NB4 (cell line): ENCODE measurements around the gene NPIPA7.
"Not testable (repeated sequence)": the region's sequence is repeated elsewhere in the genome, so short reads cannot be mapped to it uniquely, and the experiment has no call there.

Experiments used
- DNase-seq: peaks from one replicate; pipeline ENCODE4 v3.0.0; 2010; ENCODE audit warnings: low read depth
- H3K4me3 ChIP-seq: one replicate; pipeline ENCODE4 v1.5.1; 2011; ENCODE audit warnings: mild to moderate bottlenecking, low read depth, low read length, moderate library complexity

Gene NPIPA7

DNA sequence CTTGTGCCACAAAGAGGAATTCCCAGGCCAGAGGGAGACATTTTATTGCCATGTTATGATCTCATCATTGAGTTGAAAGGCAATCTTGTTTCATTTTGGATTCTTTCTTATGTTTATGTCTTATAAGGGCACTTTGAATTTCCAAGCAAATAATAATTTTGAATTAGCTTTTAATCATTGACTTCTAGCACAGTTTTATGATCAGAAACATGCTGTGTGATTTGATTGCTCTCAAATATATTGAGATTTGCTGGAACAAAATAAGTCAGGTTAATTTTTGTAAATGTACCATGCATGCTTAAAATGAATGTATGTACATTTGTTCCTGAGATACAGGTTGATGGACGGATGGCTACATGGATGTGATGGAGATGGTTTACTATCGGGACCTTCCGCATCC is at the start of gene NPIPA7:
NPIPA7 (plus strand) TSS at position 301 of the 400 bp plus-strand sequence. CDS start 105 bp downstream, outside the sequence.
- DNase-seq, H3K4me3 ChIP-seq: not testable (repeated sequence)

GRCh38 chr16:16331466-16331865 is 47.5 kb upstream of the NPIPA7 start:
- H3K4me3 ChIP-seq, DNase-seq: not testable (repeated sequence)

- H3K4me3 ChIP-seq: not testable (repeated sequence)
These were observed 21.4 kb upstream of the NPIPA7 start for GRCh38 chr16:16357556-16357955.

GRCh38 chr16:16358539-16359240 is 20.2 kb upstream of the NPIPA7 start:
- H3K4me3 ChIP-seq, DNase-seq: not testable (repeated sequence)

More at GRCh38 chr16:16357556-16357955, 21.4 kb upstream of the NPIPA7 start:
- not testable (repeated sequence) for DNase-seq

DNA sequence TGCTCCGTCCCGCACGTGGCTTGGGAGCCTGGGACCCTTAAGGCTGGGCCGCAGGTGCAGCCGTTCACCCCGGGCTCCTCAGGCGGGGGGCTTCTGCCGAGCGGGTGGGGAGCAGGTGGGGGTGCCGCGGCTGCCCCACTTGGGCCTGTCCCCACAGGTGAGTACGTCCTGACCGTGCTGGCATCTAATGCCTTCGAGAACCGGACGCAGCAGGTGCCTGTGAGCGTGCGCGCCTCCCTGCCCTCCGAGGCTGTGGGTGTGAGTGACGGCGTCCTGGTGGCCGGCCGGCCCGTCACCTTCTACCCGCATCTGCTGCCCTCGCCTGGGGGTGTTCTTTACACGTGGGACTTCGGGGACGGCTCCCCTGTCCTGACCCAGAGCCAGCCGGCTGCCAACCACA is 15.3 kb upstream of the NPIPA7 start:
- not testable (repeated sequence) for H3K4me3 ChIP-seq, DNase-seq

DNA sequence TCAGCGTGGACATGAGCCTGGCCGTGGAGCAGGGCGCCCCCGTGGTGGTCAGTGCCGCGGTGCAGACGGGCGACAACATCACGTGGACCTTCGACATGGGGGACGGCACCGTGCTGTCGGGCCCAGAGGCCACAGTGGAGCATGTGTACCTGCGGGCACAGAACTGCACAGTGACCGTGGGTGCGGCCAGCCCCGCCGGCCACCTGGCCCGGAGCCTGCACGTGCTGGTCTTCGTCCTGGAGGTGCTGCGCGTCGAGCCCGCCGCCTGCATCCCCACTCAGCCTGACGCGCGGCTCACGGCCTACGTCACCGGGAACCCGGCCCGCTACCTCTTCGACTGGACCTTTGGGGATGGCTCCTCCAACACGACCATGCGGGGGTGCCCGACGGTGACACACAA is 14.8 kb upstream of the NPIPA7 start:
- DNase-seq, H3K4me3 ChIP-seq: not testable (repeated sequence)

DNA sequence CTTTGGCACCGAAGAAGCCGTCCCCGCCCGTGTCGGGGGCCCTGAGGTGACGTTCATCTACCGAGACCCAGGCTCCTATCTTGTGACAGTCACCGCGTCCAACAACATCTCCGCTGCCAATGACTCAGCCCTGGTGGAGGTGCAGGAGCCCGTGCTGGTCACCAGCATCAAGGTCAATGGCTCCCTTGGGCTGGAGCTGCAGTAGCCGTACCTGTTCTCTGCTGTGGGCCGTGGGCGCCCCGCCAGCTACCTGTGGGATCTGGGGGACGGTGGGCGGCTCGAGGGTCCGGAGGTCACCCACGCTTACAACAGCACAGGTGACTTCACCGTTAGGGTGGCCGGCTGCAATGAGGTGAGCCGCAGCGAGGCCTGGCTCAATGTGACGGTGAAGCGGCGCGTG is 14.2 kb upstream of the NPIPA7 start:
- H3K4me3 ChIP-seq: not testable (repeated sequence)

DNA sequence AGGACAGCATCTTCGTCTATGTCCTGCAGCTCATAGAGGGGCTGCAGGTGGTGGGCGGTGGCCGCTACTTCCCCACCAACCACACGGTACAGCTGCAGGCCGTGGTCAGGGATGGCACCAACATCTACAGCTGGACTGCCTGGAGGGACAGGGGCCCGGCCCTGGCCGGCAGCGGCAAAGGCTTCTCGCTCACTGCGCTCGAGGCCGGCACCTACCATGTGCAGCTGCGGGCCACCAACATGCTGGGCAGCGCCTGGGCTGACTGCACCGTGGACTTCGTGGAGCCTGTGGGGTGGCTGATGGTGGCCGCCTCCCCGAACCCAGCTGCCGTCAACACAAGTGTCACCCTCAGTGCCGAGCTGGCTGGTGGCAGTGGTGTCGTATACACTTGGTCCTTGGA is 13.6 kb upstream of the NPIPA7 start:
- DNase-seq: not testable (repeated sequence)

More for the DNA sequence above, 14.2 kb upstream of the NPIPA7 start:
- DNase-seq: not testable (repeated sequence)

DNA sequence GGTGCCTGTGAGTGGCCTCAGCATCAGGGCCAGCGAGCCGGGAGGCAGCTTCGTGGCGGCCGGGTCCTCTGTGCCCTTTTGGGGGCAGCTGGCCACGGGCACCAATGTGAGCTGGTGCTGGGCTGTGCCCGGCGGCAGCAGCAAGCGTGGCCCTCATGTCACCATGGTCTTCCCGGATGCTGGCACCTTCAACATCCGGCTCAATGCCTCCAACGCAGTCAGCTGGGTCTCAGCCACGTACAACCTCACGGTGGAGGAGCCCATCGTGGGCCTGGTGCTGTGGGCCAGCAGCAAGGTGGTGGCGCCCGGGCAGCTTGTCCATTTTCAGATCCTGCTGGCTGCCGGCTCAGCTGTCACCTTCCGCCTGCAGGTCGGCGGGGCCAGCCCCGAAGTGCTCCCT is 13.1 kb upstream of the NPIPA7 start:
- DNase-seq, H3K4me3 ChIP-seq: not testable (repeated sequence)

More for the DNA sequence above, 13.6 kb upstream of the NPIPA7 start:
- H3K4me3 ChIP-seq: not testable (repeated sequence)

DNA sequence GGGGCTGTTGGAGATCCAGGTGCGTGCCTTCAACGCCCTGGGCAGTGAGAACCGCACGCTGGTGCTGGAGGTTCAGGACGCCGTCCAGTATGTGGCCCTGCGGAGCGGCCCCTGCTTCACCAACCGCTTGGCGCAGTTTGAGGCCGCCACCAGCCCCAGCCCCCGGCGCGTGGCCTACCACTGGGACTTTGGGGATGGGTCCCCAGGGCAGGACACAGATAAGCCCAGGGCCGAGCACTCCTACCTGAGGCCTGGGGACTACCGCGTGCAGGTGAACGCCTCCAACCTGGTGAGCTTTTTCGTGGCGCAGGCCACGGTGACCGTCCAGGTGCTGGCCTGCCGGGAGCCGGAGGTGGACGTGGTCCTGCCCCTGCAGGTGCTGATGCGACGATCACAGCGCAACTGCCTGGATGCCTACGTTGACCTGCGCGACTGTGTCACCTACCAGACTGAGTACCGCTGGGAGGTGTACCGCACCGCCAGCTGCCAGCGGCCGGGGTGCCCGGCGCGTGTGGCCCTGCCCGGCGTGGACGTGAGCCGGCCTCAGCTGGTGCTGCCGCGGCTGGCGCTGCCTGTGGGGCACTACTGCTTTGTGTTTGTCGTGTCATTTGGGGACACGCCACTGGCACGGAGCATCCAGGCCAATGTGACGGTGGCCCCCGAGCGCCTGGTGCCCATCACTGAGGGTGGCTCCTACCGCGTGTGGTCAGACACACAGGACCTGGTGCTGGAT is 12.2 kb upstream of the NPIPA7 start:
- H3K4me3 ChIP-seq, DNase-seq: not testable (repeated sequence)

DNA sequence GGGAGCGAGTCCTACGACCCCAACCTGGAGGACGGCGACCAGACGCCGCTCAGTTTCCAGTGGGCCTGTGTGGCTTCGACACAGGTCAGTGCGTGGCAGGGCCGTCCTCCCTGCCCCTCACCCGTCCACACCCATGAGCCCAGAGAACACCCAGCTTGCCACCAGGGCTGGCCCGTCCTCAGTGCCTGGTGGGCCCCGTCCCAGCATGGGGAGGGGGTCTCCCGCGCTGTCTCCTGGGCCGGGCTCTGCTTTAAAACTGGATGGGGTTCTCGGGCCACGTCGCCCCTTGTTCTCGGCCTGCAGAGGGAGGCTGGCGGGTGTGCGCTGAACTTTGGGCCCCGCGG is 11.7 kb upstream of the NPIPA7 start:
- DNase-seq: not testable (repeated sequence)

GRCh38 chr16:16369081-16369856 is 9.7 kb upstream of the NPIPA7 start:
- not testable (repeated sequence) for H3K4me3 ChIP-seq, DNase-seq

More for the DNA sequence above, 11.7 kb upstream of the NPIPA7 start:
- not testable (repeated sequence) for H3K4me3 ChIP-seq

DNA sequence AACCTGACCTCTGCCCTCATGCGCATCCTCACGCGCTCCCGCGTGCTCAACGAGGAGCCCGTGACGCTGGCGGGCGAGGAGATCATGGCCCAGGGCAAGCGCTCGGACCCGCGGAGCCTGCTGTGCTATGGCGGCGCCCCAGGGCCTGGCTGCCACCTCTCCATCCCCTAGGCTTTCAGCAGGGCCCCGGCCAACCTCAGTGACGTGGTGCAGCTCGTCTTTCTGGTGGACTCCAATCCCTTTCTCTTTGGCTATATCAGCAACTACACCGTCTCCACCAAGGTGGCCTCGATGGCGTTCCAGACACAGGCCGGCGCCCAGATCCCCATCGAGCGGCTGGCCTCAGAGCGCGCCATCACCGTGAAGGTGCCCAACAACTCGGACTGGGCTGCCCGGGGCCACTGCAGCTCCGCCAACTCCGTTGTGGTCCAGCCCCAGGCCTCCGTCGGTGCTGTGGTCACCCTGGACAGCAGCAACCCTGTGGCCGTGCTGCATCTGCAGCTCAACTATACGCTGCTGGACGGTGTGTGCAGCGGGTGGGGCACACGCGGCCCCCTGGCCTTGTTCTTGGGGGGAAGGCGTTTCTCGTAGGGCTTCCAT is 7.7 kb upstream of the NPIPA7 start:
- not testable (repeated sequence) for DNase-seq, H3K4me3 ChIP-seq

DNA sequence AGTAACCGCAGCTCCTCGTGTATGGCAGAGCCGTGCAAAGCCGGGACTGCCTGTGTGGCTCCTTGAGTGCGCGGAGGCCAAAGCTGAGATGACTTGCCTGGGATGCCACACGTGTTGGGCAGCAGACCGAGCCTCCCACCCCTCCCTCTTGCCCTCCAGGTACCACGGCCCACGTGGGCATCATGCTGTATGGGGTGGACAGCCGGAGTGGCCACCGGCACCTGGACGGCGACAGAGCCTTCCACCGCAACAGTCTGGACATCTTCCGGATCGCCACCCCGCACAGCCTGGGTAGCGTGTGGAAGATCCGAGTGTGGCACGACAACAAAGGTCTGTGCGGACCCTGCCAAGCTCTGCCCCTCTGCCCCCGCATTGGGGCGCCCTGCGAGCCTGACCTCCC is 4.7 kb upstream of the NPIPA7 start:
- not testable (repeated sequence) for DNase-seq, H3K4me3 ChIP-seq

GRCh38 chr16:16399685-16400084 is 20.7 kb downstream of the NPIPA7 start:
- not testable (repeated sequence) for DNase-seq, H3K4me3 ChIP-seq

DNA sequence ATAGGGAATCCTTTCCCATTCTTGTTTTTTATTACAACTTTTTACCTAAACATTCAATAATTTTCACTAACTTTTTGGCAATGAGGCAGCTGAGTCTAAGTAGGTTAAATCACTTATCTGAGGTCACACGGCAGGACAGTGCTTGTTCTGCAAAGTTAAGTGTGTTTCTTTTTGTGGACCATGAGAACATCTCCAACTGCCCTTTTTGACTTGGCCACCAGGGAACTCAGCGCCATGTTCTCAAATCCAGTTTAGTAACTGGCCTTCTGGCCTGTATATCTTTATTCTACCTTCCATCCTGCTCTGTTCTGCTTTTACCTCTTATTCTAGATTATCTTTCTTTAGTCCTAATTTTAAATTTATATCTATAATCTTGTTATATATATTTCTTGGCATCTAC is 23.4 kb downstream of the NPIPA7 start:
- not testable (repeated sequence) for H3K4me3 ChIP-seq, DNase-seq

GRCh38 chr16:16404283-16404682 is 25.3 kb downstream of the NPIPA7 start:
- DNase-seq, H3K4me3 ChIP-seq: not testable (repeated sequence)

- DNase-seq, H3K4me3 ChIP-seq: not testable (repeated sequence)
These were observed 26.5 kb downstream of the NPIPA7 start for GRCh38 chr16:16405421-16405820.

DNA sequence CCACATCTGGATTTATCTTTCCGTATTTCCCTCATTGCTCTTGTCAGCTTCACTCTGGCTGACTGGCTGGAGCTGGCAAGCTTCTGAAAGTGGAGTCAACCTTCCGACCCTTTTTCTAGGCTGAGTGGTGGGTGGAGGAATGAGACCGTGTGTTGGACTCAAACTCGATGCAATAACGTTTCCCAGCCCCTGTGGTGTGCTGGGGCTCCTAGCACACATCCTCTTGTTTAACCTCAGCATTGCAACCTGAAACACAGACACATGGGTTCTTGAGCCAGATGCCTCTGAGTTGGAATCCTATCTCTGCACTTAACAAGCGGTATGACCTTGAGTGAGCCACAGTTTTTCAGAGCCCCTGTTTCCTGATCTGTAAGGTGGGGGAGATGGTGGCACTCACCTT is 29.5 kb downstream of the NPIPA7 start:
- not testable (repeated sequence) for H3K4me3 ChIP-seq, DNase-seq
